ENCODE measurements around the gene UEVLD. TPM values are rescaled to one million over a fixed set of nuclear protein-coding genes. Genes with fewer than 3 reads are reported as not detected.

Gene UEVLD
- 33.0 and 34.2 TPM in 2 replicates for total RNA-seq

DNA sequence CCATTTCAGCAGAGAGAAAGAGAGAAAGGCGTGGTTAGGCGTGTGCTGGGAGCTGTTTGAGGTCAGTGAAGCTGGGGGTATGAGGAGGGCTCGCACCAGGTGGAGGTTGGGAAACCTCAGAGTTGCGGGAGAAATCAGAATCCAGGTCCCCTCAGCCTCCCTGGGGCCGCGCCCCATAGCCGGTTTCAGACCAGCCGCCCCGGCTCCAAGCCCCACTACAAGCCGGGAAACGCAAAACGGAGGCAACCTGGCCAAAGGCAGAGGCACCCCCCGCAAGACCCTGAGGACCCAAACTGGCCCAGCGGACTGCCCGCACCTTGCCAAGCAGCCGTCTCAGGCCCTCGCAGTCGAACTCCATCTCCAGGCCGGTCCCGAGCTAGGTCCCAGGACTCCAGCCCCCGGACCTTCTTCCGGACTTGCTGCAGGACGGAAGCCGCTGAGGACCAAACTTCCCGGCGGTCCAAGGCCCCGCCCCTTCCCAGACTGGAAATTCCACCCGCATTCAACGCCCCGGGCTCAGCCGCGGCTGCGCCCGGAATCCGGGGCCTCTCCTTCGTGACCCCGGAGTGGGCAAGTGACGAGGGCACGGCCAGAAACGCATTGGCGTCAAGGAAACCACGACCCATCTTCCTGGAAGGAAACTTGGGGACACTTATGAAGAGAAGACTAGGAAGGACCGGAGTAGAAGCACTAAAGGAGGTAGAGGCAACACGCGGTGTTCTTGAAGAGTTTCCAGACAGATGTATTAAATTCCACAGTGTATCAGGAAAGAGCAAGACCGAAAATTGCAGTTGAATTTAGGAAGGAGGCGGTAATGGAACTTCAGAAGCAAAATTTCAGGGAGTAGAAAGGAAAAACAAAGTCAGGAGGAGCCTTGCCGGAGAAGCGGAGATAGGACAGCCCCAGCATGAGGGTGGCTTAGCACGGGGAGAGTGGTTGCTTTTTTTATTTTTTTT lies at the start of gene UEVLD:
Gene UEVLD (minus strand): TSS at position 438 of the 956 bp plus-strand sequence. CDS start 80 bp downstream, at position 358.

DNA sequence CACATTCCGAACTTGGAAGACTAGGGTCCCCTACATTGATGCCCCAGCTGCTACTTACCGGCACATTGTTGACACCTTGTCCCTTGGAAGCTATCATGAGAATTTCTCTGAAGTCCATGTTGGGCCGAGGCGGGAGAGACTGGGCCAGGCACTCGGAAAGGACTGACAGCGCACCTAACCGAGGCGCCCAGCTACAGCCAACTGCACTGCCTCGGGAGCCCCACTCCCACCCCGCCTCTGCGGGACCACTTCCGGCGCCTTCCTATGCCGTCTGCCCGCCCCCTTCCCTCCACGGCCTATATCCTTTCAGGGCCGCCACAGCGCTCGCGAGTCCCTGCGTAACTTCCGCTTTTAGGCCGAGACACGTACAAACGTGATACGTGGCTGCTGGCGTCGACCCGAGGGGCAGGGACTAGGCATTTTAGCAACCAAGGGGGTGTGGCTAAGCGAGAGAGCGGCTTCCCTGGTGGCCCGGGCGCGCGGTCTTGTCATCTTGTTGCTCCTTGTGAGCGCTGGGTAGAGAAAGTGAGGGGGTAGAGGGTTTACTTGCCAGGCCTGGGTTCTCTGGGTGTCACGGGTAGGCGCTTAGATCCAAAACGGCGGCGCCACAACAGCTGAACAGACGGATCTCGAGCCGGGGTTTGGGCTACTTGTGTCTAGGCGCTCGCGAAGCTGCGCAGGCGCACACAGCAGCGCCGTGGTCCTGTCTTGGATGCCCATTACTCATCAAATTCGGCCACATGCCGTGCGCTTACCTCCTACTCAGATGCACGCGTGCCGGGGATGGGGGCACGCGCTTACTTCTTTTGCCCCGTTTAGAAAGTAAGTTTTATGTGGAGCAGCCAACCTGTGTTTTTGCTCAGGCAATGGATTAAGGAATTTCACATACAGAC lies 45.9 kb upstream of the UEVLD start, which contains the start of gene SPTY2D1:
Gene SPTY2D1 (minus strand): TSS at position 203 of the 893 bp plus-strand sequence. CDS start 85 bp downstream, at position 118.

DNA sequence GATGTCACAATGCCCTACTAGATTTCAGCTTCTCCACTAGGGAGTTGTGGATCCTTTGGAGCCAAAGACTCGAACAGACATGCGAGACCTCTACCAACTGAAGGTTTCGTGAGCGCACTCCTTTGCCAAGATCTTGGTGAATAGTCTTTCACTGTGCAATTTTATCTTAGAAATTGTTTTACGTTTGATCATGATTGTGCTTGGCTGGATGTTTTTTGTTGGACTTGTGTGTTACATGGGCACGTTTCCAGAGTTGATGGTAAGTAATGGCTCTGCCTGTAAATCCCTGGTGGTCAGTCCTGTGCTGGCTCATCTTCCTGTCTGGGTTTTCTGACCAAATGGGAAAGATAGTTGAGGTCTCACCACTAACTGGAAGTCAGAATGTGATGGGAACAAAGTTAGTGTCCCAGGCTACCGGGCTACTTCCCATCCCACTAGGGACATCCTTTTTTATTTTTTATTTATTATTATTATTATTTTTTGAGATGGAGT lies 11.3 kb upstream of the UEVLD start, which contains the start of gene MISFA:
Gene MISFA (plus strand): TSS at position 51 of the 492 bp plus-strand sequence. CDS start 140 bp downstream, at position 191.

DNA sequence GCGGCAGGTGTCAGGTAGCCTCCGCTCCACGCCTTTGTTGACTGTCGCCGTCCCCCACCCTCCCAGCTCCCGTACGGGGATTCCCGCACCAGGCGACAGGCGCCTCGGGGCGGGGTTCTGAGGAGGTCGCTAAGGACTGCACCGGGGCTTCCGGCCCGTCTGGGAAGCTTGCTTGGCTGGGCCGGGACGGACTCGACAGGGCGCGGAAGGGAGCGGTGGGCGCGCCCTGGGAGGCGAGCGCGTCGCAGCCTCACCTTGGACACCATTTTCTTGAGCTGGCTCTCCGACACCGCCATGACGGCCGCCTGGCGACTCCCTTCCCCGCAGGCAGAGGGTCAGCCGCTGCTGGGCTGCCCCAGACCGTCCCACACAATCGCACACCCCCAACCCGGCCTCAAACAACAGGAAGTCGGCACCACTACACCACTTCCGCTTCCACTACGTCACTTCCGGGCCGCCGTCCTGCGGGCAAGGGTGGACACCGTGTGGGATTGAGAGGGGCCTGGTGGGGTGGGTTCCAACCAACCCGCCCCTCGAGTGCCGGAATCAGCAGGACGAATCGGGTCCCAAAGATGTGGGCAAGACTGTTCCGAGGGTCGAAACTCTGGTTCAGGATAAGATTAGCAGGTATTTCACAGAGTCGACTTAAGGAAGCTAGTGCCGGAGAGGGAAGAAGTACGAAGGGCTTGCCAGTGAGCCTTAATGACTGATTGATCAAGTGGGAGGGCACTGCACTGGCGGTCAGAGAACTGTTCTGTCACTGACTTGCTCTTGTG lies 61.8 kb downstream of the UEVLD start, which contains the start of gene TSG101:
Gene TSG101 (minus strand): TSS at position 422 of the 776 bp plus-strand sequence. CDS start 126 bp downstream, at position 296.

Other genes with a start within 250 kb of the UEVLD start
- gene LDHA, start 194.2 kb downstream of the UEVLD start, total RNA-seq: 1,360 and 1,436 TPM in 2 replicates
- gene LDHC, start 176.4 kb downstream of the UEVLD start, total RNA-seq: 0.27 TPM in 1 of 2 replicates, not detected in the other
- not detected in 2 replicates for gene LDHAL6A, start 132.9 kb downstream of the UEVLD start, total RNA-seq
- gene TSG101, start 61.8 kb downstream of the UEVLD start, total RNA-seq: 44.4 and 63.1 TPM in 2 replicates
- gene MISFA, start 11.1 kb upstream of the UEVLD start, total RNA-seq: 0.13 and 0.65 TPM in 2 replicates
- 22.6 and 25.3 TPM in 2 replicates for gene SPTY2D1, start 45.6 kb upstream of the UEVLD start, total RNA-seq
- gene TMEM86A, start 110.0 kb upstream of the UEVLD start, total RNA-seq: 0.79 and 1.2 TPM in 2 replicates
- not detected in 2 replicates for gene IGSF22, start 137.5 kb upstream of the UEVLD start, total RNA-seq
- gene PTPN5, start 203.1 kb upstream of the UEVLD start, total RNA-seq: not detected in 2 replicates